ENCODE measurements around the gene PATJ.

GRCh38 chr1:62161711-62162110 is 419.4 kb downstream of the PATJ start:
- TF ChIP-seq CTCF (IDR thresholded peaks at IDR 0.05 in 2 of 3, conservative IDR thresholded peaks at IDR 0.05 in 1 of 3; ENCODE audit: borderline replicate concordance in 1 of 3, insufficient read depth in 1 of 3, low read depth in 2 of 3, low read length in 2 of 3) (no peak), ATF3 (IDR thresholded peaks at IDR 0.05) (no peak), EZH2 (IDR thresholded peaks at IDR 0.05) (no peak), FOSL1 (IDR thresholded peaks at IDR 0.05; ENCODE audit: low read depth) (no peak), MAX (IDR thresholded peaks at IDR 0.05) (no peak), POLR2AphosphoS5 (IDR thresholded peaks at IDR 0.05; ENCODE audit: low read depth, low read length) (no peak), TCF7L2 (IDR thresholded peaks at IDR 0.05; ENCODE audit: borderline replicate concordance, extremely low read depth, insufficient read depth, insufficient read length) (no peak), POLR2A (IDR thresholded peaks at IDR 0.05; ENCODE audit: borderline replicate concordance, extremely low read depth, insufficient read depth, insufficient read length) (no peak), RAD21 (IDR thresholded peaks at IDR 0.05; ENCODE audit: low read depth) (no peak), YY1 (IDR thresholded peaks at IDR 0.05; ENCODE audit: extremely low read depth, insufficient replicate concordance, low read depth, low read length) (no peak), SIN3A (IDR thresholded peaks at IDR 0.05; ENCODE audit: low read depth) (no peak)
